Stomach (tissue), 4 donors: ENCODE data around the gene CKAP5.

Source experiments
- CTCF ChIP-seq, 7 experiments: fragments of 450-650 bp in 4 of 7; fragments of 200-600 bp in 3 of 7; sonication (generic) in 3 of 7; IDR thresholded peaks; one replicate each; pipeline ENCODE4 v1.5.1; 2016 to 2019; ENCODE audit warnings: antibody characterized with exemption in 7 of 7, control low read depth in 2 of 7, mild to moderate bottlenecking in 1 of 7
- EP300 ChIP-seq: sonication (generic); formaldehyde crosslinking; IDR thresholded peaks from one replicate; pipeline ENCODE4 v1.6.1; 2017; ENCODE audit warnings: antibody characterized with exemption
- POLR2A ChIP-seq, 4 donors: fragments of 450-650 bp; IDR thresholded peaks; one replicate each; pipeline ENCODE4 v1.6.1; 2016; ENCODE audit warnings: antibody characterized with exemption in 4 of 4, control low read depth in 2 of 4, mild to moderate bottlenecking in 1 of 4, moderate library complexity in 1 of 4
- POLR2AphosphoS5 ChIP-seq, 3 donors: sonication (generic); formaldehyde crosslinking; IDR thresholded peaks; one replicate each; pipeline ENCODE4 v1.6.1; 2016; ENCODE audit warnings: antibody characterized with exemption in 3 of 3

- no peak for TF ChIP-seq POLR2AphosphoS5 (IDR thresholded peaks at IDR 0.05)
- TF ChIP-seq CTCF (IDR thresholded peaks at IDR 0.05) = no peak
- TF ChIP-seq POLR2A (IDR thresholded peaks at IDR 0.05) = no peak
- TF ChIP-seq EP300 = no peak
These were observed 11.3 kb downstream of the CKAP5 start for GRCh38 chr11:46834821-46835220.
